Astrocyte of the cerebellum (primary cell): ENCODE data around the gene CXCR2.

Experiments used
- DNase-seq: peaks from one replicate; pipeline ENCODE4 v3.0.0-alpha.2; 2011; ENCODE audit warnings: low read depth
- H3K4me3 ChIP-seq: 2 replicates; pipeline ENCODE4 v1.5.1; 2011; ENCODE audit warnings: mild to moderate bottlenecking, low read depth, low read length, moderate library complexity
- in situ Hi-C: cut with HindIII; loops from 2 replicates; pipeline ENCODE4 v1.10.0; 2017; ENCODE audit warnings: low sequenced_read_pairs
- TF ChIP-seq, protein P1 (sequence below): IDR thresholded peaks from 2 replicates; pipeline ENCODE4 v1.5.1; 2012; ENCODE audit warnings: low read length, low read depth, moderate library complexity, mild to moderate bottlenecking; ENCODE audit errors: missing control alignments

CXCR2 gene

DNA sequence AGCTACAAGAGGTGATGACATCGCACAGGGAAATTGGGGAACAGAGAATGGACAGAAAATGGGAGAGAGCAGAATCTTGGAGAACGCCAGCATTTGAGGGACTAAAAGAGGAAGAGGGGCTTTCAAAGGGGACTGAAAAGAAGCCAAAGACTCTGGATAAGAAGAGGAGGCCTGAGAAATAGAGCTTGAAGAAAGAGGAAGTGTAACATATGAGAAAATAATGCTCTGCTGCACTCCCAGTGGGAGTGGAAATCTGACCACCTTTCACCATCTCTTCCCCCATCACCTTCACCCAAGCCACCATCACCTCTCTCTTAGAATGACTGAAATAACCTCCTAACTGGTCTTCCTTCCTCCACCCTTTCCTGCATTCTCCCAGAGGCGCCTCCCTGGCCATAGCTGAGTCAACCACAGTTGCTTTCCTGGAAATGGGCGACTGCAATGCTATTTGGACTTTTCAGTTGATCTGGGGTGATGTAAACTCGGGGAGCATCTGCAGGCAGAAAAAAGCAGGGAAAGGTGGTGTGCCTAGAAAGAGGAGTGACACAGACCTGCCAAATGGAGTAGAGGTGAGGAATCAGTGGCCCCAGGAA lies 24.1 kb downstream of the CXCR2 start:
- no peak overlapping the region for H3K4me3 ChIP-seq
- in situ Hi-C loops, result no loop called here
- TF ChIP-seq, protein P1, sequence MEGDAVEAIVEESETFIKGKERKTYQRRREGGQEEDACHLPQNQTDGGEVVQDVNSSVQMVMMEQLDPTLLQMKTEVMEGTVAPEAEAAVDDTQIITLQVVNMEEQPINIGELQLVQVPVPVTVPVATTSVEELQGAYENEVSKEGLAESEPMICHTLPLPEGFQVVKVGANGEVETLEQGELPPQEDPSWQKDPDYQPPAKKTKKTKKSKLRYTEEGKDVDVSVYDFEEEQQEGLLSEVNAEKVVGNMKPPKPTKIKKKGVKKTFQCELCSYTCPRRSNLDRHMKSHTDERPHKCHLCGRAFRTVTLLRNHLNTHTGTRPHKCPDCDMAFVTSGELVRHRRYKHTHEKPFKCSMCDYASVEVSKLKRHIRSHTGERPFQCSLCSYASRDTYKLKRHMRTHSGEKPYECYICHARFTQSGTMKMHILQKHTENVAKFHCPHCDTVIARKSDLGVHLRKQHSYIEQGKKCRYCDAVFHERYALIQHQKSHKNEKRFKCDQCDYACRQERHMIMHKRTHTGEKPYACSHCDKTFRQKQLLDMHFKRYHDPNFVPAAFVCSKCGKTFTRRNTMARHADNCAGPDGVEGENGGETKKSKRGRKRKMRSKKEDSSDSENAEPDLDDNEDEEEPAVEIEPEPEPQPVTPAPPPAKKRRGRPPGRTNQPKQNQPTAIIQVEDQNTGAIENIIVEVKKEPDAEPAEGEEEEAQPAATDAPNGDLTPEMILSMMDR, result no peak
- DNase-seq, result no peak

DNA sequence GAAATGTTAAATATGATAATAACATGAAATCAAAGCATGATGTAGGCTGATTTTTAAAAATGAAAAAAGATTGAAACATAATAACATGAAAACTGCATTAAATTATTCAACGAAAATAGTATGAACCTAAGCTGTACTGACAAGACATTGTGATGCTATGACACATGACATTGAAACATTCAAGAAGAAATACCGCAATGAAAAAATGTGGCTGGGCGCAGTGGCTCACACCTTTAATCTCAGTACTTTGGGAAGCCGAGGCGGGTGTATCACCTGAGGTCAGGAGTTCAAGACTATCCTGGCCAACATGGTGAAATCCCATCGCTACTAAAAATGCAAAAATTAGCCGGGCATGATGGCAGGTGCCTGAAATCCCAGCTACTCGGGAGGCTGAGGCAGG lies 26.3 kb downstream of the CXCR2 start:
- TF ChIP-seq, protein P1, result no peak

DNA sequence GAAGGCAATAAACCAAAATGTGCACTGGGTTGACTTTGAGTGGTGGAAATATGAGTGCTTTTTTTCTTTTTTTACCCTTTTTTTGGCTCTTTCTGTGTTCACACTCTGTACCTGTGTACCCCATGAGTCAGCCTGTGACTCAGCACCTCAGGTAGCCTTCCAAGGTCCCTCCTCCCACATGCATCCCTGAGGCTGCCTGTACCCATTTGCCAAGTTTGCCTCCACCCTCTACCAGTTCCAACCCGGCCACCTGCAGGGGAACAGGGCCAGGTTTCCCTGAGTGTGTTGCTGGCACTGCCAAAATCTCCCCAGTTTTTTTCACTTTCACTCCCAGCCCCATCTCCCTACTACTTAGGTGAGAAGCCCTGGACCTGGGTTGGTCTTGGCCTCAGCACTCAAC lies 26.9 kb downstream of the CXCR2 start:
- H3K4me3 ChIP-seq, result no peak overlapping the region
- no peak for DNase-seq
- in situ Hi-C loops, result no loop called here
- TF ChIP-seq, protein P1, result no peak

More for the DNA sequence above, 26.3 kb downstream of the CXCR2 start:
- H3K4me3 ChIP-seq, result no peak overlapping the region
- DNase-seq, result no peak
- in situ Hi-C loops, result no loop called here

DNA sequence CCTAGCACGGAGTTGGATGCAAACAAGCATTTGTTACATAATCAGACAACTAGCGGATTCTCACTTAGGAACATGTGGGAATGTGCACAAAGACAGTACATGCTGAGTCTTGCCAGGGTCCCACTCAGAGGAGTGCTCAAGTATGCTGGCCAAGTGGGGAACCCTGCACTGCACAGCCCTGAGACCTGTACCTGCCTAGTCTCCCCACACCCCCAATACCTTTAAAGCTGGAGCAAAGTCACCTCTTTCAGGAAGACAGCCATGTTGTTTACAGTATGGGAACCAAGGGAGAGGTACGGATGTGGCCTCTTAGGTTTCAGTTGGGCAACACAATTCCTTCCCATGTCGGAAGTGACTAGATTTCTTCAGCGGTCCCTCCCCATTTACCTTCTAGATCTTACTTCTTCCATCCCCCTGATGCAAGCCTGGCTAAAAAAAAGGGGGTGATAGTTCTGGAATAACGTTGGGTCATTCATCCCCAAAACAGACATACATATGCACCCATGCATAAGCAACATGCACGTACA lies 30.2 kb downstream of the CXCR2 start:
- no peak overlapping the region for H3K4me3 ChIP-seq
- in situ Hi-C loops, result no loop called here
- DNase-seq, result no peak
- TF ChIP-seq, protein P1, result no peak

DNA sequence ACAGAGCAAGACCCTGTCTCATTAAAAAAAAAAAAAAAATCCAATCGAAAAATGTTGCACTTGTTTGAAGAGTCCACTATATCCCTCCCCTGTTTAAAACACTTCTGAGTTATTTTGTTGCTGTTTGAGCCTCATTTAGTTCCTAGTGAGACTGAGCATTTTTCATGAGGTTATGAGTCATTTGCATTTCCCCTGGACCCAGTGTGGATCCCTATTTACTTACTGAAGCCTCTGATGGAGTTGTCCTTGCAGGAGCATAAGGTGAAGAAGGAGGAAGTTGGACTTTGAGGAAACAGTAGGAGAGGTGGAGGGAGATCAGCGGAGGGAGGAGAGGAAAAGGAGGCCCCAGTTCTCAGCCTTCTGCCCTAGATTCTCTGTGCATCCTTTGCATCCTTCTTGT lies 35.8 kb downstream of the CXCR2 start:
- DNase-seq, result no peak
- no peak overlapping the region for H3K4me3 ChIP-seq
- TF ChIP-seq, protein P1, result no peak
- in situ Hi-C loops, result no loop called here

DNA sequence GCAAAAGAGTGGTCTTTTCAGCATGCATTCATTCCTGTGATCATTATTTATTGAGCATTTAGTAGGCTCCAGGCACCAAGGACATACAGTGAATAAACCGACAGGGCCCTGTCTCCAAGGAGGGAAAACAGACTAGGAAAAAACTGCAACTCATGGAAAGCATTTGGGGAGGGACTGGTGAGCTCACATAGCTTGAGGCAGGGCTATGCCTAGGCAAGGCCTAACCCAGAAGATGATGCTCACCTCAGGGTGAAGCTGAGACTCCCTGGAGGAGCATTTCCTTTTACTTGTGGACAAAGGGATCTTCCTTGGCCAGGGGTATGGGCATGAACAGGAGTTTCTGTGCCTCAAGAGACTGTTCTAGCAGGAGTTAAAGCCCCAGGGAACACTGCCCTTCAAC lies 37.0 kb downstream of the CXCR2 start:
- TF ChIP-seq, protein P1, result no peak
- H3K4me3 ChIP-seq, result no peak overlapping the region
- DNase-seq, result no peak
- in situ Hi-C loops, result no loop called here
